Middle frontal gyrus (tissue), 1 donor: Measurements from ENCODE around the gene MCTP1.
"Not testable (repeated sequence)": the region's sequence is repeated elsewhere in the genome, so short reads cannot be mapped to it uniquely, and the experiment has no call there.

Source experiments
- DNase-seq: peaks from one replicate; pipeline ENCODE4 v3.0.0-alpha.2; 2015; ENCODE audit warnings: low spot score; ENCODE audit errors: extremely low spot score

MCTP1 gene

DNA sequence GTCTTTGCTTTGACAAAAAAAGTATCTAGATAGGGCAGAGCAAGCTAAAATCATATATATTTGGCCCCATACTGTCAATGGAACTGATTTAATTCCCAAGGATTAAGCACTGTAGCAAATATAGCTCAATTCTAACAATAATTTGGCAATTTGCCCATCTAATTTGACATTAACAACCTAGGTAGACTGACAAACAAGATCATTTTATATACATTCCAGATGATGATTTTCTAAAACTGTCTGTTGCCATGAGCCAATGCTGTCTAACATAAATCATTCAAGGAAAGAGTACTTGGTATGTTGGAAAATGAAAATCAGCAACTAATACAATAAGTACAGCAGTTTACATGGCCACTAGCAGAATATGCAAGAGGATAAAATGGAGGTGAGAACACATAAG, 32.1 kb downstream of the MCTP1 start:
- no peak for DNase-seq

DNA sequence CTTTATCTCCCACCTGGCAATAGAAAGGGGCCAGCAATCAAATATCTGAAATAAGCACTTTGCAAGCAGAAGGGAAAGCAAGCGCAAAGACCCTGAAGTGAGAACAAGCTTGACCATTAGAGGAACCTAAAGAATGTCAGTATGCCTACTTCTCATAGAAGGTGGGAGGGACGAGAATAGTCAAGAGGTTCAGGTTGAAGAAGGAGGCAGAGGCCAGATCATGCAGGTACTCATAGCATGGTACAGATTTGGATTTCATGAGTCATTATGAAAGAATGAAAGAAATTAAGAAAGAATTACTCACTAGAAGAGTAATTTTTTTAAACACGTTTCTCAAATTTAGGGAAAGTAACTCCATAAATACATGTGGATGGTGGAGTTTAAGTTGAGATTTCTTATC, 33.7 kb downstream of the MCTP1 start:
- no peak for DNase-seq

DNA sequence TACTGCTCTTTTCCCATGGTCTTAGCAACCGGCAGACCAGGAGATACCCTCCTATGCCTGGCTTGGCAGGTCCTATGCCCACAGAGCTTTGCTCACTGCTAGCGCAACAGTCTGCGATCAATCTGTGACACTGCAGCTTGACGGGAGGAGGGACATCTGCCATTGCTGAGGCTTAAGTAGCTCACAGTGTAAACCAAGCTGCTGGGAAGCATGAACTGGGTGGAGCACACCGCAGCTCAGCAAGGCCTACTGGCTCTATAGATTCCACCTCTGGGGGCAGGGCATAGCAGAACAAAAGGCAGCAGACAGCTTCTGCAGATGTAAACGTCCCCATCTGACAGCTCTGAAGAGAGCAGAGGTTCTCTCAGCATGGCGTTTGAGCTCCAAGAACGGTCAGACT, 40.4 kb downstream of the MCTP1 start:
- no peak for DNase-seq

DNA sequence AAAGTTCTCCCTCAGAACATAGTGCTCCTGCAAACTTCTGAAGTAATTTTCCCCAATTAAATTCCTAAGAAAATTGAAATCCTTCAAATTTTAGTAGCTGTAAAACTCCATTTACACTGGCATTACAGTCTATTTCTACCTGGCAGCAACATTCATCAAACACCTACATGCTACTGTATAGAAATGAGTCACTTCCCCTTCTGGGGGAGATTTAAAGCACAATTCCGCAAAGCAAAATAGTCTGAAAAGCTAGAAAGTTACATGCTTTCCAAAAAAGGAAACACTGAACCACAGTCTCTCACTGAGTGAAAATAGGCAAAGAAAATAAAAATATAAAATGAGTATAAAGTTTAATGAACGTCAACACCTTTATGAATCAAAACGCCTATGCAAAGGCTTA, 43.3 kb downstream of the MCTP1 start:
- no peak for DNase-seq

DNA sequence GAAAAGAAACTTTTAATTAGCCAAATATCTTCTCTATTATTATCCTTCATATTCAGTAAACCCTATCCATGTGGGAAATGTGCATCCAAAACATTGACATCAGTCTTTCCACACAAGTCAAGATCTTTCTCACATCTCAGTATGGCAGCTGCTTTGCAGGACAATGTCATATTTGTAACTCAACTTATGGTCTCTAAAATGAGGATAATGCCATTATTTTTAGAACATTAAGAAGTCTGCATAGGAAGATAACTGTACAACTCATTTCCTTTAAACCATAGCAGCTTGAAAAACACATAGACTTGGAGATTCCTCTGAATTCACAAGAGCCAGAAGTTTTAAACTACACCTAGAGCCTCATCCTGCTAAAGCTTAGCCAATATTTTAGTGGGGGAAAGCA, 43.7 kb downstream of the MCTP1 start:
- no peak for DNase-seq

DNA sequence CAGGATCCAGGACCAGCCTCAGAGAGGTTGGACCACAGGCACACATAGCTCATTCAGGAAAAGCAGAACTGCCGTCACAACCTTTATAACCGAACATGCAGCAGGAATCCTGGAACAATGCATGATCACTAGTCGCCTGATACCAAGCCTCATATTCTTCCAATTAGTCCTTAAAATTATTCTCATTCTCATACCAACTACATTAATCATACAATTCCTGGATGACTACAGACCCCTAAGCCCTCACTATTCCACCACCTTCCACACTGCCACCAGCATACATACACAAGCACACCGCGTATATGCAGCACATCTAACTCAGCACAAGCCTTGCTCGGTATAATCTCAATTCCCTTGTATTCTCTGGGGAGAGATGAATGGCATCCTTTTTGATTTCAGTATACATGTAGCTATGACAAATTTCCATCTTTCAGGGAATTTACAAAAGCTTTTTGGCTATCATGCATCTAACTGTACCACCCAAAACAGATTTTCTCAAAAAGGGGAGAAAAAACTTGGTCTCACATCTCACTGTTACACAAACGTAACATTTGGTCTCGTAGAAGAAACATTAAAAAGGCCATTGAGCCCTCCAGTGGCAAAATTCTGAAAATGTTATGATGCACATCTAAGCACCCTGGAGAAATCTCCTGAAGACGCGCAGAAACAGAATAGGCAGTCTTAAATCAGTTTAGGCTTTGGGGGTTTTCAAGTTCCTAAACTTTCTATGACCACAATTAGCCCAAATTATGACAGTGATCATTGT, 46.2 kb downstream of the MCTP1 start:
- DNase-seq, result peak; percentile 49

DNA sequence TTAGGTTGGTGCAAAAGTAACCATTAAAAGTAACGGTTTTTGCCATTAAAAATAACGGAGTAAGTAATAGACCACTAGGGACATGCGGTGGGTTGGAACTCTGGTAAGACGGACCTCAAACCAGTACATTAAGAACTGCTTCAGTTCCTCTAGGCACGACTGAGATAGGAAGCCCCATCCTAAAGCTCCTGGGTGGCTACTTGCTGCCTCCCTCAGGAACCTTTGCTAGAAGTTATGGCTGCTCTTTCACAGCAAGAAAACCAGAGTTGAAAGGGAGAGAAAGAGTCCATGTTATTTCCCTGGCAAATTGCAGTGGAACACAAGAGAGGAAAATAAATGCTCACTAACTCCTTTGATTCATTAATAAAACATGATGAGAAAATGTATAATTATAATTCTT, 47.6 kb downstream of the MCTP1 start:
- DNase-seq, result no peak

DNA sequence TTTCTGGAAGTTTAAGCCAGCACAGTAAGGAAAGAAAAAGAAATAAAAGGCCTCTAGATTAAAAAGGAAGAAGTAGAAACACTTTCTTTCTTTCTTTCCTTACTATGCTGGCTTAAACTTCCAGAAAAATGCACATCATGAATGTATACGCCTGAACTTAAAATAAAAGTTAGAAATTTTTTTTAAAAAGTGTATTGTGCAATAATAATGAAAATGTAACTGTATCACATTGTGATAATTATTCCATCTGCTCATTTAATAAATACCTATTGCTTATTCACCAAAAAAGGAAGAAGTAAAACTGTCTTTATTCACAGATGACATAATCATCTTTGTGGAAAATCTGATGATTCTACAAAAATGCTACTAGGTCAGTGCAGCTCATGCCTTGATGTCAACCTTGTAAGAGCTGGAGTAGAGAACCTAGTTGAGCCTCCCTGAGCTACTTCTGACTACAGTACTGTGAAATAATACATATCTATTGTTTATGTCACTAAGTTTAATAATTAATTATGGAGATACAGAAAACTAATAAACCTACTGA, 49.4 kb downstream of the MCTP1 start:
- DNase-seq, result no peak

DNA sequence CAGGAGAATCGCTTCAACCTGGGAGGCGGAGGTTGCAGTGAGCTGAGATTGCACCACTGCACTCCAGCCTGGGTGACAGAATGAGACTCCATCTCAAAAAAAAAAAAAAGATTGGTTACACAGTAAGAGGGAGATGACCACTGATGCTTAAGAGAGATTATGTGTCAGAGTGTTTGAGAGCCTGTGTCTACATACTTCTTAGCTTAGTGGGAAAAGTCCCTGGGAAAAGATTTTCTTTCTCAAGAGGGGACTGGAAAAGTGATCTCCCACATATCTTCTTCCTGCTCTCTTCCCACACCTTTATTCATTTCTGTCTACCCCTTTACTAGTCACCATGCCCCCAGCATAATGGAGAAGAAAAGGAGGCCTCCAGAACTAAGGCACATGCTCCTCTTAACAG, 55.2 kb downstream of the MCTP1 start:
- no peak for DNase-seq

DNA sequence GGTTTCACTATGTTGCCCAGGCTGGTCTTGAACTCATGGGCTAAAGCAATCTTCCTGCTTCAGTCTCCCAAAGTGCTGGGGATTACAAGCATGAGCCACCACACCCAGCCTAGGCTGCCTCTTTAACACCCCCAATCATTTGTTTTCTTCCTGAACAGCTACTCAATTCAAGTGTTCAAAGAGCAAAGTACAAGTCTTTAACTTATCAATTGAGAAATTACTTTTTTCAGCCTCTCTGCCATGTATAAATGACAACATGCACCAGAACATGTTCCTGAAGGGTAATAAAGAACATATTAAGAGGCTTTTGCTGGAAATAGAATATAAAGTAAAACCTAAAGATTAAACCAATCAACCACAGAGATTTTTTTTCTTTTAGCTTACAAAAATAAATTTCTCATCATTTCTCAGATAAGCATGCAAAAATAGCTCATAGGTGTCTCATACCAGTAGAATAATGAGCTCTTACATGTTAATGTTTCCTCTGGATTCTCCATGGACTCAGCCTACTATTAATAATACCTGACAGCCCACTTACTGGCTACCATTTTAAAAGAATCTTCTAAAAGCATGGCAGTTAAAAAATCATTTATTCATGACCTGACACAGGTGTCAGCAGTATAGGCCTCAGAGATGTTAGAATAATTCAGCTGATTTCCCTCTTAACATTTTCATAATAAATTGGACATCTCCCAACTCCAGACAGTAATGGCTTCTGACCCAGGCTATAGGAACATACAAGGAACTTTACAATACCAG, 60.0 kb downstream of the MCTP1 start:
- DNase-seq, result no peak

DNA sequence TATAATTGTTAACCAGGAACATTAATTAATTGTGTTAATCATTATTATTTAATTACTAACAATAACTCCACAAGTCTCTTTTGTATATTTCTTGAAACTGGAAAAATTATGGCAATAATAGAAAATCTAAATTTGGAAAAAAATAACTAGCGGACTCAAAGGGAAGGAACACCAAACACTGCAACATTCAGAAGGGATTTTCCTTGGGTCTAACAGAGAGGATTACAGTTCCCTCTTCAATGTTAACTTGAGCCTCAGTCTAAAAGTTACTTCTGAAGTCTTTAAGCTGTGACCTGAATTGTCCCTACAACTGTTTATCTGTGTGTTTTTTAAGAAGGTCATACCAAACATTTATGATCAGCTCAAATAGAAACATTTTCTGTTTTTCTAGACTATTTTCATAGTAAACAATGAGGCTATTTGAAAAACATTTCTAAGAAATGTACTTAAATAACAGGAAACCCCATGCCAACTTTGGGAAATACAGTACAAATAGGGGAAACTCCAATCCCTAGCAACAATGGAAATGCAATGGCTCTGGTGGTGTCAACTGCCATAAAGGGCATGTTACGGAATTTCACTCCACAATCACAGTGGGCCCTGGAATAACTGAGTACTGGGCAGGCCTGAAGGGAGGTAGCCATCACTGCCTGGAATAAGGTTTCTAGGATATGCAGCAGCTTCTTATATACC, 61.2 kb downstream of the MCTP1 start:
- DNase-seq, result no peak

DNA sequence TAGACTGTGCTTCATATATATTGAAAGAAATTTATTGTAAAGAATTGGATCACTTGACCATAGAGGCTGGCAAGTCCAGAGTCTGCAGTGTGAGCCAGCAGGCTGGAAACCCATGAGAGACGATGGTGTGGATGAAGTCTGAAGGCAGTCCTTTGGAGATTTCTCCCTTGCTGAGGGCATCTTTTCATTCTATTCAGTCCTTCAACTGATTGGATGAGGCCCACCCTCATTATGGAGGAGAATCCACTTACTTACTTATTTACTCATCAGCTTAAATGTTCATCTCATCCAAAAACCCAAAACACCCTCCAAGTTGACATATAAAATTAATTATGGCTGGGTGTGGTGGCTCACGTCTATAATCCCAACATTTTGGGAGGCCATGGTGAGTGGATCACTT, 62.1 kb downstream of the MCTP1 start:
- no peak for DNase-seq

DNA sequence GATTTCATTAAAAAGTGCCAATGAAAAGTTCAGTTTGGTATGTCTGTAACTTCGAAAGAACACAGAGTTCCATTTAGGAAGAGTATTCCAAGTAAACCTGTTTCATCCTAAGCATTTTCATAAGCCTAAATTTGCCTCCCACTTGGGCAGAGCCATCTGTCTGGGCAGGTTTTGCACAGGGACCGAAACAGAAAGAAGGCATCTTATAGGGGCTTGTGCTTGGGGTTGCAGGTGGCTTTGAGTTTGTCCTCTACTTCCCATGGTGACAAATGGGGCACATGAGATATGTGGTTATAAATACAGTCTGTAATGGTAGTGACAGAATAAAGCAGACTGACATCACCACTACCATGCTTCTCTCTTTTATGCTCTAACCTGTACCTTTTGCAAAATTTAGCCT, 63.7 kb downstream of the MCTP1 start:
- no peak for DNase-seq

DNA sequence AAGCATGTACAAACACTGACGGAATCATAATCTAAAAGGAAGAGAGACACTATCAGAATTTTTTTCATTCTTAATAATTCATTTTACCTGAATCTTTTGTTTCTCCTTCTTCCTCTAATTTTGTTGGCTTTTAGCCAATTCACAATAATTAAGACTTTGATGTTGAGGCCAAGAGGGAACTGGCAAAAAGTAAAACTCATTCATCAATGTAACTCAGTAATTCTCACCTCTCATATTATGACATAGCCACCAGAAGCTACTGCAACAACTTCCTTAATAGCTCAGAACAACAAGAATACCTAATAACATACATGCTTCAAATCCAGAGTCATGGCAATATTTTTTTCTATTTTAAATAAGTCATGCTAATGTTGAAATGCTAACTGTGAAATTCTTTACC, 64.5 kb downstream of the MCTP1 start:
- no peak for DNase-seq

DNA sequence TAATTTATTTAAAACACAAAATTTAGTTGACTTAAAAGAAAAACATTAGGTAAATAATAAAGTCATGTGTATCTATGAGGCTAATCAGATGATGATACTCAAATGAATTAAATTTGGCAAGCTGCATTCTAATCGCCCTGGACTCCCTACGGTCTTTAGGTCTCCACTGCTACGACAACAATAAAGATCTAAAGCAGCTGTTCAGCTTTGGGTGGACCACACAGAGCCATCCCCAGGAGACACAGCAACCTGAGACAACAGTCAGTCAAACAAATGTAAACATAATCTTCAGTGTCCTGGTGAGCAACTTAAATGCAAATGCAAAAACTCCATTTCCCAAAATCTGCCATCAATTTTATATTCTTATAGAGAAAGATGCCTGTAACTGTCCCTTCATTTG, 65.5 kb downstream of the MCTP1 start:
- DNase-seq, result no peak

DNA sequence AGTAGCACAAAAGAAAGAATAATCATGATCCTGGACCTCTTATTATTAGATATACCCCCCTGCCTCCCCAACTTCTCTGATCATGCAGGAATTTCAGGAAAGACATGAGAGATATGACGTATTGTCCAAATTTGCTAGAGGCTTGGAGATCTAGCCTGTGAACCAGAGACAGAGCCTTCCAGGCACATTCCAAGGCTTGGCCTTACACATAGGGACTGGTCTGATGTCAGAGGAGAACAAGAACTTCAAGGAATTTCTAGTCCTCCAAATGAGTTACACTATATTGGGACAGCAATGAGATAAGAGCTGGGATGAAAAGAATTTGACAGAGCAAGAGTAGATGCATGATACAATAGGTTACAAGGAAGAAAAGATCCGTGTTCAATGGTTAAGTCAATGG, 67.0 kb downstream of the MCTP1 start:
- no peak for DNase-seq

DNA sequence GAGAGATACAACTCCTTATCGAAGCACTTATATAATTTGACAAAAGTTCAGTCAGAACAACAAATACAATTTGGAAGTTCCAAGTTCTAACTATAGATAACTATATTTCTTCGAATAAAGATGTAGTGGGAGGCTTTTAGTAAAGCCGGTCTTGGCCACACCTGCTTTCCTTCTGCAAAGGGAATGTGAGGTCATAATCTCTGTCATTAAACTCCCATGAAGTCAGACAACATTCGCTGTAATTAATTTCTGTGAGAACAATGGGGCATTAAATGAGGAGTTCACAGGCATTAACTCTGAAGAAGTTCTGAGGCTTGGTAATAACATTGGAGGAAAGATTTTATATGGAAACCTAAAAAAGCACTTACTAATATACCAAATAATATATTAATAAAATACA, 67.5 kb downstream of the MCTP1 start:
- DNase-seq, result no peak

DNA sequence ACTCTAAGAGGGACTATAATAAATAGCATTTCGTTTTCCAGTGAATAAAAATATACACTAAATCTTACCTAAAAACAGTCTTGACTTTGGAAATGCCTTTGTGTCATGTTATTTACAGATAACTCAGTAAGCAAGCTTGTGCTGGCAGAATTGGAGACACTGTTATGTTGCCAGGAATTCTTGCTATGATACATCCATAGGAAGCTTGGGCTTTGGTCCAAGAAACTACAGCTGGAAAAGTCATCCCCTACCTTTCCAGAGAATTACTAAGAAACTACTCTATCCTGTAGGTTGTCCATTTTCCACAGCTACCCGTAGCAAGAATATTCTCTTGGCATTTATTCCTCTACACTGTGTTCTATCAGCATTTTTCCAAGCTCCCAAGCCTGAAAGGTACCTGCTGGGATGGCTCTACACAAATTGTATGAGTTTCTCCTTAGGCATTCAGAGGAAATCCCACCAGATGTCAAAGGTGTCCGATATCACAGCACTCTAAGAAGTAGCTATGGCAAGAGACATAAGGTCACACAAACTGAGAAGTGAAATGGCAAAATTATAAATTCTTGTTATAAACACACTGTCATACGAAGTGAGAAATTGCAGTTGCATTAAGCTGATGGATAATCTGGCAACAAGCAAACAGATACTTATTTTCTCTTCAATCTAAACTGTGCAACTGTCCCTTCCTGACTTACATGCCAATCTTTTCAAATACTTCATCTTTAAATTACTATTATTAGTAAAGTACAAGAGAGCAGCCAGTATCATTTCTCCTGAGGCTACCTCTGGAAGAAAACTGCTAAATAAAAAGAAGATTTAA, 68.5 kb downstream of the MCTP1 start:
- no peak for DNase-seq

DNA sequence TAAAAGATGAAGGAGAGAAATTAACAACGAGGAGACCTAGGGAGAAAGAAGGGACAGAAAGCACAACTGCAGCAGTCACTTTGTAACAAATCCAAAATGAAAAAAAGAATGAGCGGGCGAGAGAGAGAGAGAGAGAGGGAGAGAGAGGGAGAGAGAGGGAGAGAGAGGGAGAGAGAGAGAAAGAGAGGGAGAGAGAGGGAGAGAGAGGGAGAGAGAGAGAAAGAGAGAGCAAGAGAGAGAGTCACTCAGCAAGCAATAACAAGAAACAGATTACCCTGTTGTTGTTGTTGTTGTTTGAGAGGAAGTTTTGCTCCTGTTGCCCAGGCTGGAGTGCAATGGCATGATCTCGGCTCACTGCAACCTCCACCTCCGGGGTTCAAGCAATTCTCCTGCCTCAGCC, 77.1 kb downstream of the MCTP1 start:
- DNase-seq, result not testable (repeated sequence)

DNA sequence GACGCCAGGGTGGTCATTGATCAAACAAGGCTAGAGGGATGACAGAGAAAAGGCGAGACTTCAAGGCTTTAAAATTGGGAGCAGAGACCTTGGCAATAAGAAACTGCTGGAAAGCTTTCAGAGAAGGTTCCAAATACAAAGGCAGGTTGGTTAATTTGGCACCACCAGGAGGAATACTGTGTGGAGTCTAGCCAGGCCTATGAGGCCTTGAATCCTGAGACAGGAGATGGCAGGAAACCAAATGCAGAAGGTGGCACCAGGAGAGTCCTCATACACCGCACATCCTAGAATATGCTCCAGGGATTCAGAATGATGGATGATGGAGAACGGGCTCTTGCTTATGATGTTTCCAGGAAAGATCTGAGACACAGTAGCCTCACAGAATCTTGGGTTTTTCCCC, 90.0 kb downstream of the MCTP1 start:
- DNase-seq, result no peak

DNA sequence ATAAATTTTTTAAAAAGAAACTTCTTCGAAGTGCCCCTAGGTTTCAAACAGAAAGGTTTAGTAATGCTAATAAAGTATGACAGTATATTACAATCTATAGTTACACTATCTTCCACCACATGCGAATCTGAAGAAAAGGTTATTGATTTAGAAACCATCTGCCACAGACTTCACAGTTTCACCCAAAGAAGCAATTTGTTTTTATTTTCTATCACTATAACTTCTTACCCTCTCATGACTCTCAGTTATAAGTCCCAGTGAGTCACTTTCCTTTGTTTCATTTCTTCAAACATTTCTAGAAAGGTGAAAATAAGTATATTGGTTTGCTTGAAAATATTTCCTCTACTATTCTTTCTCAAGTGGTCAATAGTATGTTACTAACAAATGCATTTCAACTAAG, 93.6 kb downstream of the MCTP1 start:
- DNase-seq, result no peak
